Lower lobe of right lung (tissue), 2 donors: ENCODE data around the gene REG1A. TPM values are rescaled to one million over a fixed set of nuclear protein-coding genes. Genes with fewer than 3 reads are reported as not detected.

Experiments
- ATAC-seq, 2 donors: fragments of 200-7000 bp; cut with Tn5 transposase; one replicate each; pipeline ENCODE4 v1.9.1; 2020 to 2022; ENCODE audit warnings: mild to moderate bottlenecking in 2 of 2, moderate library complexity in 2 of 2
- DNase-seq: peaks from one replicate; pipeline ENCODE4 v3.0.0-alpha.2; 2020
- H3K27ac ChIP-seq: fragments of 200-600 bp; one replicate; pipeline ENCODE4 v1.8.0; 2022
- H3K27me3 ChIP-seq: fragments of 200-600 bp; one replicate; pipeline ENCODE4 v1.8.0; 2022; ENCODE audit warnings: low read depth
- H3K36me3 ChIP-seq: fragments of 200-600 bp; one replicate; pipeline ENCODE4 v1.8.0; 2022; ENCODE audit warnings: mild to moderate bottlenecking
- H3K4me1 ChIP-seq: fragments of 200-600 bp; one replicate; pipeline ENCODE4 v1.8.0; 2022
- H3K4me3 ChIP-seq: fragments of 200-600 bp; one replicate; pipeline ENCODE4 v1.8.0; 2022; ENCODE audit warnings: mild to moderate bottlenecking
- H3K9me3 ChIP-seq: fragments of 200-600 bp; one replicate; pipeline ENCODE4 v1.8.0; 2022
- CTCF ChIP-seq: fragments of 200-600 bp; IDR thresholded peaks from one replicate; pipeline ENCODE4 v1.8.0; 2022; ENCODE audit warnings: antibody characterized with exemption, mild to moderate bottlenecking
- intact Hi-C: fragments of 100-400 bp; cut with DNase I; formaldehyde crosslinking; loops from one replicate; pipeline ENCODE4 v1.11.0; 2022
- long read RNA-seq: library from polyadenylated mRNA; unstranded; transcript quantifications from one replicate; pipeline ENCODE4 v2.0.0, GENCODE V29; 2021
- total RNA-seq: library from RNA; stranded (reverse); fragmentation: NEBNext Ultra II Directional; extraction: Animal tissue kit (Norgen Biotek cat#: 25700); gene quantifications from one replicate; pipeline ENCODE4 v1.2.1, GENCODE V29; 2021
- donor health status: DM: no; HTN: yes; CAD: no; lungs with severe emphysema.

The REG1A gene
- not detected for total RNA-seq
- long read RNA-seq = 0 reads

- no peak within 1 kb of the TSS for H3K4me3 ChIP-seq
These were observed at the start of gene REG1A for GRCh38 chr2:79120194-79120713. Gene REG1A, plus strand, starts transcription at chr2:79120488. Its CDS starts 374 bp downstream, at chr2:79120862.

GRCh38 chr2:79071078-79071477 is 49.2 kb upstream of the REG1A start:
- H3K36me3 ChIP-seq = no peaks in the 10 kb centered on the region
- no peaks in the 10 kb centered on the region for H3K9me3 ChIP-seq
- H3K4me3 ChIP-seq = no peak overlapping the region
- intact Hi-C loops = no loop called here
- no peak overlapping the region for H3K27ac ChIP-seq
- no peaks in the 10 kb centered on the region for H3K4me1 ChIP-seq
- no peaks in the 10 kb centered on the region for H3K27me3 ChIP-seq
- no peak for DNase-seq
- ATAC-seq = no peak
- TF ChIP-seq CTCF = no peak

More at GRCh38 chr2:79120194-79120713, at the start of gene REG1A:
- DNase-seq = no peak
- intact Hi-C loops = no loop called here
- Histone ChIP-seq H3K9me3 (no peaks in the 10 kb centered on the region), H3K4me1 (no peaks in the 10 kb centered on the region), H3K36me3 (no peaks in the 10 kb centered on the region), H3K27ac (no peak within 1 kb of the TSS), H3K27me3 (no peaks in the 10 kb centered on the region)
- ATAC-seq = no peak
- no peak for TF ChIP-seq CTCF

- no peak for TF ChIP-seq CTCF
- H3K4me3 ChIP-seq = no peak overlapping the region
- intact Hi-C loops = no loop called here
- DNase-seq = no peak
- H3K27ac ChIP-seq = no peak overlapping the region
- ATAC-seq = no peak
- no peaks in the 10 kb centered on the region for H3K4me1 ChIP-seq
- no peaks in the 10 kb centered on the region for H3K9me3 ChIP-seq
- H3K27me3 ChIP-seq = no peaks in the 10 kb centered on the region
- H3K36me3 ChIP-seq = no peaks in the 10 kb centered on the region
These were observed 37.3 kb upstream of the REG1A start for GRCh38 chr2:79082987-79083386.

- DNase-seq (no peak), ATAC-seq (no peak)
- no peaks in the 10 kb centered on the region for H3K9me3 ChIP-seq
- no peak for TF ChIP-seq CTCF
- H3K36me3 ChIP-seq = no peaks in the 10 kb centered on the region
- H3K4me3 ChIP-seq = no peak overlapping the region
- H3K27me3 ChIP-seq = no peaks in the 10 kb centered on the region
- intact Hi-C loops = no loop called here
- H3K27ac ChIP-seq = no peak overlapping the region
- H3K4me1 ChIP-seq = no peaks in the 10 kb centered on the region
These were observed 36.6 kb upstream of the REG1A start for GRCh38 chr2:79083597-79084251.

GRCh38 chr2:79084495-79085135 is 35.7 kb upstream of the REG1A start:
- no peak for ATAC-seq

More at GRCh38 chr2:79084495-79085135, 35.7 kb upstream of the REG1A start:
- TF ChIP-seq CTCF = no peak
- no peak overlapping the region for H3K27ac ChIP-seq
- DNase-seq = no peak
- intact Hi-C loops = no loop called here
- no peaks in the 10 kb centered on the region for H3K27me3 ChIP-seq
- no peaks in the 10 kb centered on the region for H3K4me1 ChIP-seq
- no peaks in the 10 kb centered on the region for H3K9me3 ChIP-seq
- no peak overlapping the region for H3K4me3 ChIP-seq
- no peaks in the 10 kb centered on the region for H3K36me3 ChIP-seq
